ENCODE data around the gene RNPEPL1.

Gene RNPEPL1

DNA sequence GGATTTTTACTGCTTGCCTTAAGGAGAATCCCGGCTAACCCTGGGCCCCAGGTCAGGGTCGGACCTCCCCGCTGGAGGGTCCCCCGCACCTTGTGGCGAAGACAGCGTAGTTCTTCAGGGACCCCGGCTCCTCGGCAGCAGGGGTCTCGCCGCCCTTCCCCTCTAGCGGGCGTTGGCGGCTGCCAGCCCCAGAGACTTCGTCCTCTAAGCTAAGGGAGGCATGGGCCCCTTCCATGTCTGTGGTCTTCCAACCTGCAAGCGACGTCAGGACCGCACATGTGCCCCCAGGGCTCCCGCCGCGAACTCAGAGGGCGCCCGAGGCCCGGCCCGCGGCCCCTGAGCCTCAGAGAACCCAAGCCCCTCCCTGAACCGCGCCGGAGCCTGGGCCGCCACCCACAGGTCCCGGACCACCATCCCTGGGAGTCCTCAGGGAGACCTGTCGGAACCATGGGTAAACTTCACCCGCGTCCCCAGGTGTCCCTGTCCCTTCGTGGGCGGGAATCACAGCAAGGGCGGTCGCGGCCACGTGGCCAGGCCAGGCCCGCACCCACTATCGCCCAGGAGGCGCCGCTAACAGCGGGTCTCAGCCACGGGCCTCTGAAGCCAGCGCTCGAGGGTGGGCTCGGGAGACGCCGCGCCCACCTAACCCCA lies 11.1 kb upstream of the RNPEPL1 start:
- Histone ChIP-seq H3K4me3 (replicated peaks; ENCODE audit: insufficient read depth, low read length) (no peak overlapping the region), H3K27me3 (ENCODE audit: insufficient read depth, poor library complexity, severe bottlenecking) (no peaks in the 10 kb centered on the region), H3K27ac (replicated peaks) (no peak overlapping the region)
- no peak for DNase-seq (ENCODE audit: low read depth in 1 of 2, low spot score in 1 of 2)
- TF ChIP-seq REST (IDR thresholded peaks at IDR 0.05; ENCODE audit: insufficient replicate concordance, low read depth) (no peak), SPI1 (IDR thresholded peaks at IDR 0.05; ENCODE audit: borderline replicate concordance, low read depth) (no peak), POLR2AphosphoS5 (IDR thresholded peaks at IDR 0.05; ENCODE audit: low read depth) (no peak), GABPA (IDR thresholded peaks at IDR 0.05; ENCODE audit: low read depth) (no peak)
- TF ChIP-seq, protein P1, sequence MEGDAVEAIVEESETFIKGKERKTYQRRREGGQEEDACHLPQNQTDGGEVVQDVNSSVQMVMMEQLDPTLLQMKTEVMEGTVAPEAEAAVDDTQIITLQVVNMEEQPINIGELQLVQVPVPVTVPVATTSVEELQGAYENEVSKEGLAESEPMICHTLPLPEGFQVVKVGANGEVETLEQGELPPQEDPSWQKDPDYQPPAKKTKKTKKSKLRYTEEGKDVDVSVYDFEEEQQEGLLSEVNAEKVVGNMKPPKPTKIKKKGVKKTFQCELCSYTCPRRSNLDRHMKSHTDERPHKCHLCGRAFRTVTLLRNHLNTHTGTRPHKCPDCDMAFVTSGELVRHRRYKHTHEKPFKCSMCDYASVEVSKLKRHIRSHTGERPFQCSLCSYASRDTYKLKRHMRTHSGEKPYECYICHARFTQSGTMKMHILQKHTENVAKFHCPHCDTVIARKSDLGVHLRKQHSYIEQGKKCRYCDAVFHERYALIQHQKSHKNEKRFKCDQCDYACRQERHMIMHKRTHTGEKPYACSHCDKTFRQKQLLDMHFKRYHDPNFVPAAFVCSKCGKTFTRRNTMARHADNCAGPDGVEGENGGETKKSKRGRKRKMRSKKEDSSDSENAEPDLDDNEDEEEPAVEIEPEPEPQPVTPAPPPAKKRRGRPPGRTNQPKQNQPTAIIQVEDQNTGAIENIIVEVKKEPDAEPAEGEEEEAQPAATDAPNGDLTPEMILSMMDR (IDR thresholded peaks at IDR 0.05; ENCODE audit: insufficient read depth, low read length), result no peak

DNA sequence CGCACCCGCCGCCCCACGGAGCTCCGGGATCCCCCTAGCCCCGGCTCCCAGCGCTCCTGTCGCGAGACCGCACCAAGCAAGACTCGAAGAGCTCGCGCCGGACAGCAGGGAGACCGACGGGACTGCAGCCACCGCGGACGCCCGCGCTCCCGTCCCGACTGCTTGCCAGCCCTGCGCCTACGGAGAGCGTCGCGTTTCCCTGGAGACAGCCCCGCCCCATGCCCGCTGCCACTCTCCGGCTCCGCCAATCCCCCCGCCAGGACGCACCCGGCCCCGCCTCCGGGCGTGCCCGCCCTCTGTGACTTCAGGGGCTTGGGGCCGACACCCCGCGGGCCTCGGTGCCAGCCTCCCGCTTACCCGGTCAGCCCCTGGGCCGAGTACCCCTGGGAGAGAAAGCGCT lies 10.5 kb upstream of the RNPEPL1 start, which contains the start of gene ANKMY1:
Gene ANKMY1, minus strand, starts transcription at position 181 of the 400 bp plus-strand sequence. CDS start 653 bp downstream, outside the sequence.
- Histone ChIP-seq H3K27ac (replicated peaks) (no peak within 1 kb of the TSS), H3K27me3 (ENCODE audit: insufficient read depth, poor library complexity, severe bottlenecking) (no peaks in the 10 kb centered on the region), H3K4me3 (replicated peaks; ENCODE audit: insufficient read depth, low read length) (no peak within 1 kb of the TSS)
- no peak for DNase-seq (ENCODE audit: low read depth in 1 of 2, low spot score in 1 of 2)
- no peak for TF ChIP-seq GABPA (IDR thresholded peaks at IDR 0.05; ENCODE audit: low read depth)
- TF ChIP-seq, protein P1 (IDR thresholded peaks at IDR 0.05; ENCODE audit: insufficient read depth, low read length), result no peak
- TF ChIP-seq POLR2AphosphoS5 (IDR thresholded peaks at IDR 0.05; ENCODE audit: low read depth), result no peak
- TF ChIP-seq SPI1 (IDR thresholded peaks at IDR 0.05; ENCODE audit: borderline replicate concordance, low read depth), result no peak
- TF ChIP-seq REST (IDR thresholded peaks at IDR 0.05; ENCODE audit: insufficient replicate concordance, low read depth), result no peak

- DNase-seq (ENCODE audit: low read depth in 1 of 2, low spot score in 1 of 2), result no peak
- TF ChIP-seq POLR2AphosphoS5 (IDR thresholded peaks at IDR 0.05; ENCODE audit: low read depth), result no peak
- no peak for TF ChIP-seq SPI1 (IDR thresholded peaks at IDR 0.05; ENCODE audit: borderline replicate concordance, low read depth)
- TF ChIP-seq GABPA (IDR thresholded peaks at IDR 0.05; ENCODE audit: low read depth), result no peak
- TF ChIP-seq, protein P1 (IDR thresholded peaks at IDR 0.05; ENCODE audit: insufficient read depth, low read length), result no peak
- TF ChIP-seq REST (IDR thresholded peaks at IDR 0.05; ENCODE audit: insufficient replicate concordance, low read depth), result no peak
- H3K27me3 ChIP-seq (ENCODE audit: insufficient read depth, poor library complexity, severe bottlenecking), result no peaks in the 10 kb centered on the region
- no peak overlapping the region for H3K27ac ChIP-seq (replicated peaks)
- no peak overlapping the region for H3K4me3 ChIP-seq (replicated peaks; ENCODE audit: insufficient read depth, low read length)
Measured at GRCh38 chr2:240558236-240558761, 10.0 kb upstream of the RNPEPL1 start.

Measured in HL-60 (cell line).